ENCODE measurements around the gene RTP5.

- TF ChIP-seq CTCF (IDR thresholded peaks at IDR 0.05) (no peak), EZH2 (IDR thresholded peaks at IDR 0.05; ENCODE audit: borderline replicate concordance, insufficient read depth, low read depth, low read length, poor library complexity, severe bottlenecking) (no peak)
Observed at GRCh38 chr2:241877197-241877685, 7.7 kb downstream of the RTP5 start.

Data from B cell (primary cell).